Adipose tissue (tissue), 3 donors: ENCODE measurements around the gene GBP7. TPM values are rescaled to one million over a fixed set of nuclear protein-coding genes. Genes with fewer than 3 reads are reported as not detected.
"Not testable (repeated sequence)": the region's sequence is repeated elsewhere in the genome, so short reads cannot be mapped to it uniquely, and the experiment has no call there.

Source experiments
- H3K27ac ChIP-seq: one replicate; pipeline ENCODE4 v1.5.1; 2013; ENCODE audit warnings: low read depth, low read length
- WGBS, 3 donors: extraction: QIAGEN DNeasy Blood & Tissue Kit; methylation state at CpG; one replicate each; pipeline ENCODE4 v1.1.7; 2013; 5-methylcytosine and 5-hydroxymethylcytosine counted together
- polyA plus RNA-seq, 3 donors: library from polyadenylated mRNA; stranded (reverse); fragments of 200-250 nt; gene quantifications; one replicate each; pipeline ENCODE4 v1.2.3, GENCODE V29; 2013
- donor health status: healthy with polysubstance abuse.
- donor health status: Bipolar disorder and iron deficiency.
- donor health status: healthy.

GBP7 gene
- polyA plus RNA-seq, 3 donors, result not detected

GRCh38 chr1:89126602-89127565 is 48.9 kb downstream of the GBP7 start:
- 69 to 83% (median 69%) methylated on average over 23 of the region's 23 CpGs for WGBS, 3 donors

GRCh38 chr1:89125913-89126580 is 49.8 kb downstream of the GBP7 start, which contains the start of gene GBP2:
TSS of gene GBP2 (minus strand) at chr1:89126114. CDS start at chr1:89121966, 4,148 bp downstream.
- no peak within 1 kb of the TSS for H3K27ac ChIP-seq
- WGBS, 3 donors, result 0 to 24% (median 1%) methylated on average over 6 of the region's 6 CpGs

More at GRCh38 chr1:89126602-89127565, 48.9 kb downstream of the GBP7 start:
- H3K27ac ChIP-seq, result not testable (repeated sequence)

- WGBS, 3 donors, result 24 to 61% (median 25%) methylated on average over 3 of the region's 3 CpGs
- H3K27ac ChIP-seq, result no peak overlapping the region
These were observed 50.4 kb downstream of the GBP7 start for GRCh38 chr1:89125240-89125912.

GRCh38 chr1:89121641-89122040 is 54.2 kb downstream of the GBP7 start:
- WGBS, 3 donors, result 95 to 98% (median 98%) methylated on average over 8 of the region's 8 CpGs
- H3K27ac ChIP-seq, result no peak overlapping the region

GRCh38 chr1:89114662-89115061 is 61.1 kb downstream of the GBP7 start:
- WGBS, 3 donors, result 77 to 87% (median 83%) methylated on average over 2 of the region's 2 CpGs
- H3K27ac ChIP-seq, result no peak overlapping the region

- 63 to 74% (median 71%) methylated on average over 5 of the region's 5 CpGs for WGBS, 3 donors
- H3K27ac ChIP-seq, result no peak overlapping the region
These were observed 62.8 kb downstream of the GBP7 start for GRCh38 chr1:89112871-89113613.

GRCh38 chr1:89104687-89105086 is 71.1 kb downstream of the GBP7 start:
- WGBS, 3 donors, result 91 to 96% (median 95%) methylated on average over 17 of the region's 17 CpGs

GRCh38 chr1:89104147-89104546 is 71.7 kb downstream of the GBP7 start:
- 77 to 93% (median 88%) methylated on average over 2 of the region's 2 CpGs for WGBS, 3 donors

More at GRCh38 chr1:89104687-89105086, 71.1 kb downstream of the GBP7 start:
- no peak overlapping the region for H3K27ac ChIP-seq

GRCh38 chr1:89102021-89102420 is 73.8 kb downstream of the GBP7 start:
- no peak overlapping the region for H3K27ac ChIP-seq

More at GRCh38 chr1:89104147-89104546, 71.7 kb downstream of the GBP7 start:
- H3K27ac ChIP-seq, result no peak overlapping the region

- no peak overlapping the region for H3K27ac ChIP-seq
- WGBS, 3 donors, result 90 to 96% (median 93%) methylated on average over 3 of the region's 3 CpGs
These were observed 75.4 kb downstream of the GBP7 start for GRCh38 chr1:89100412-89100811.

- H3K27ac ChIP-seq, result no peak overlapping the region
- 58 to 75% (median 68%) methylated on average over 3 of the region's 3 CpGs for WGBS, 3 donors
These were observed 76.9 kb downstream of the GBP7 start for GRCh38 chr1:89098857-89099256.

- H3K27ac ChIP-seq, result no peak overlapping the region
- 77 to 92% (median 90%) methylated on average over 2 of the region's 2 CpGs for WGBS, 3 donors
These were observed 80.1 kb downstream of the GBP7 start for GRCh38 chr1:89095737-89096136.

- no peak overlapping the region for H3K27ac ChIP-seq
- 52 to 75% (median 68%) methylated on average over 1 of the region's 1 CpG for WGBS, 3 donors
These were observed 85.8 kb downstream of the GBP7 start for GRCh38 chr1:89089962-89090361.

GRCh38 chr1:89088572-89088971 is 87.2 kb downstream of the GBP7 start:
- 64 to 76% (median 73%) methylated on average over 10 of the region's 10 CpGs for whole genome bisulfite sequencing, 3 donors
- H3K27ac ChIP-seq, result no peak overlapping the region

GRCh38 chr1:89087241-89087640 is 88.6 kb downstream of the GBP7 start:
- no peak overlapping the region for H3K27ac ChIP-seq
- 63 to 83% (median 77%) methylated on average over 8 of the region's 8 CpGs for WGBS, 3 donors

GRCh38 chr1:89085781-89086180 is 90.0 kb downstream of the GBP7 start:
- H3K27ac ChIP-seq, result no peak overlapping the region
